K562 (cell line): Measurements from ENCODE around the gene KLF1. TPM values are rescaled to one million over a fixed set of nuclear protein-coding genes. Genes with fewer than 3 reads are reported as not detected.

Source experiments
- AFF4 ChIP-seq: sonication (generic); formaldehyde crosslinking; IDR thresholded peaks from 2 replicates; pipeline ENCODE4 v1.8.0; 2023; ENCODE audit warnings: mild to moderate bottlenecking, missing genetic modification reagents
- CHD4 ChIP-seq: fragments of 200-600 bp; sonication (generic); IDR thresholded peaks from 3 replicates; pipeline ENCODE4 v1.6.1; 2012; ENCODE audit warnings: low read depth, mild to moderate bottlenecking, mixed read lengths, low read length, inconsistent platforms; ENCODE audit not compliant: insufficient read depth, insufficient replicate concordance, poor library complexity, severe bottlenecking
- ELF1 ChIP-seq: fragments of 200-800 bp; sonication (Bioruptor generic); IDR thresholded peaks from 2 replicates; pipeline ENCODE4 v1.6.1; 2016; ENCODE audit warnings: missing genetic modification characterization, missing compliant biosample characterization
- ETS1 ChIP-seq: conservative IDR thresholded peaks from 2 replicates; pipeline ENCODE4 v1.6.1; 2011; ENCODE audit warnings: low read depth, mild to moderate bottlenecking, low read length; ENCODE audit not compliant: control insufficient read depth
- HDAC1 ChIP-seq, 2 experiments: fragments of 450-650 bp; IDR thresholded peaks; 2 replicates each; pipeline ENCODE4 v1.6.1; 2016 to 2017; ENCODE audit warnings: inconsistent platforms in 1 of 2, mild to moderate bottlenecking in 1 of 2, moderate library complexity in 1 of 2
- NBN ChIP-seq: fragments of 450-650 bp; IDR thresholded peaks from 2 replicates; pipeline ENCODE4 v1.6.1; 2016; ENCODE audit warnings: low read depth, mild to moderate bottlenecking
- NR3C1 ChIP-seq: sonication (generic); formaldehyde crosslinking; IDR thresholded peaks from 2 replicates; pipeline ENCODE4 v1.8.1; 2022; ENCODE audit warnings: missing genetic modification reagents
- POLR2G ChIP-seq: fragments of 200-400 bp; formaldehyde crosslinking; IDR thresholded peaks from 2 replicates; pipeline ENCODE4 v1.6.1; 2017; ENCODE audit warnings: low read depth, mild to moderate bottlenecking, antibody characterized with exemption, low read length, moderate library complexity
- PRDM10 ChIP-seq: fragments of 450-650 bp; IDR thresholded peaks from 2 replicates; pipeline ENCODE4 v1.6.1; 2018; ENCODE audit not compliant: partially characterized antibody
- SRSF9 ChIP-seq: fragments of 200-400 bp; formaldehyde crosslinking; IDR thresholded peaks from 2 replicates; pipeline ENCODE4 v1.6.1; 2017; ENCODE audit warnings: low read depth, low read length, borderline replicate concordance
- TCFL5 ChIP-seq: fragments of 250-450 bp; sonication (Bioruptor Pico); conservative IDR thresholded peaks from 2 replicates; pipeline ENCODE4 v1.6.1; 2021; ENCODE audit warnings: mild to moderate bottlenecking, moderate library complexity, matching md5 sums
- polyA plus RNA-seq, 8 experiments: library from polyadenylated mRNA; depleted of rRNA in 4 of 8; stranded (reverse) in 5 of 8; unstranded in 3 of 8; fragments of >200 nt; fragmentation: Nextera tagmentation in 2 of 8; fragmentation: Illumina TruSeq in 1 of 8; extraction: Ambion mirVana in 2 of 8; extraction: Trizol in 1 of 8; gene quantifications; 2 replicates each; pipeline versions ENCODE4 v1.2.1 to v1.2.3, GENCODE V29; 2011 to 2014; ENCODE audit warnings: inconsistent platforms in 1 of 8, missing spikeins in 1 of 8
- total RNA-seq, 7 experiments: library from RNA; depleted of rRNA in 6 of 7; stranded (reverse); fragments of >200 nt in 6 of 7; fragmentation: Illumina TruSeq in 2 of 7; extraction: Trizol in 2 of 7; gene quantifications; 2 replicates each; pipeline versions ENCODE4 v1.2.1 to v1.2.3, GENCODE V29; 2011 to 2021; ENCODE audit warnings: low replicate concordance in 1 of 7
- TF ChIP-seq, protein P1 (sequence below), 2 experiments: fragments of 450-650 bp in 1 of 2; IDR thresholded peaks; 2 replicates each; pipeline ENCODE4 v1.6.1; 2011 to 2017; ENCODE audit warnings: low read depth in 2 of 2, antibody characterized with exemption in 1 of 2, borderline replicate concordance in 1 of 2, low read length in 1 of 2, mild to moderate bottlenecking in 1 of 2, mixed read lengths in 1 of 2; ENCODE audit not compliant: control insufficient read depth in 1 of 2

Gene KLF1
- total and polyA plus RNA-seq, 9 of the 15 experiments (the other 6 are each of a cell fraction or from before 2014, with no cell fraction given) = 8.4 to 163 (median 47.3) TPM

- TF ChIP-seq, protein P1, sequence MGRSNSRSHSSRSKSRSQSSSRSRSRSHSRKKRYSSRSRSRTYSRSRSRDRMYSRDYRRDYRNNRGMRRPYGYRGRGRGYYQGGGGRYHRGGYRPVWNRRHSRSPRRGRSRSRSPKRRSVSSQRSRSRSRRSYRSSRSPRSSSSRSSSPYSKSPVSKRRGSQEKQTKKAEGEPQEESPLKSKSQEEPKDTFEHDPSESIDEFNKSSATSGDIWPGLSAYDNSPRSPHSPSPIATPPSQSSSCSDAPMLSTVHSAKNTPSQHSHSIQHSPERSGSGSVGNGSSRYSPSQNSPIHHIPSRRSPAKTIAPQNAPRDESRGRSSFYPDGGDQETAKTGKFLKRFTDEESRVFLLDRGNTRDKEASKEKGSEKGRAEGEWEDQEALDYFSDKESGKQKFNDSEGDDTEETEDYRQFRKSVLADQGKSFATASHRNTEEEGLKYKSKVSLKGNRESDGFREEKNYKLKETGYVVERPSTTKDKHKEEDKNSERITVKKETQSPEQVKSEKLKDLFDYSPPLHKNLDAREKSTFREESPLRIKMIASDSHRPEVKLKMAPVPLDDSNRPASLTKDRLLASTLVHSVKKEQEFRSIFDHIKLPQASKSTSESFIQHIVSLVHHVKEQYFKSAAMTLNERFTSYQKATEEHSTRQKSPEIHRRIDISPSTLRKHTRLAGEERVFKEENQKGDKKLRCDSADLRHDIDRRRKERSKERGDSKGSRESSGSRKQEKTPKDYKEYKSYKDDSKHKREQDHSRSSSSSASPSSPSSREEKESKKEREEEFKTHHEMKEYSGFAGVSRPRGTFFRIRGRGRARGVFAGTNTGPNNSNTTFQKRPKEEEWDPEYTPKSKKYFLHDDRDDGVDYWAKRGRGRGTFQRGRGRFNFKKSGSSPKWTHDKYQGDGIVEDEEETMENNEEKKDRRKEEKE (IDR thresholded peaks at IDR 0.05; ENCODE audit: borderline replicate concordance in 1 of 2, control insufficient read depth in 1 of 2, low read depth in 2 of 2, low read length in 1 of 2) = no peak
- TF ChIP-seq PRDM10 (peak; percentile 32), POLR2G (peak; percentile 79), SRSF9 (no peak), CHD4 (no peak), TCFL5 (CRISPR knock-in tag) (no peak), ELF1 (tag) (peak; percentile 69), NR3C1 (CRISPR knock-in tag) (peak; percentile 55), AFF4 (CRISPR knock-in tag) (0 out of 2 replicates have a peak, but pooled peaks have one; percentile 23), ETS1 (peak; percentile 67), NBN (0 out of 2 replicates have a peak, but pooled peaks have one; percentile 6), HDAC1 (IDR thresholded peaks at IDR 0.05) (peak; percentile 94 to 100)
These were observed 4.0 kb upstream of the KLF1 start, which contains the start of gene GCDH (continued) for GRCh38 chr19:12890787-12891552.
